PFSK-1 (cell line): ENCODE measurements around the gene NT5DC3.

Experiments
- FOXP2 ChIP-seq: optimal IDR thresholded peaks from 2 replicates; pipeline ENCODE3; 2011; ENCODE audit warnings: borderline replicate concordance, control low read depth, inconsistent platforms; ENCODE audit not compliant: insufficient read depth; ENCODE audit errors: extremely low read length, extremely low read depth
- POLR2AphosphoS5 ChIP-seq: IDR thresholded peaks from 2 replicates; pipeline ENCODE4 v1.6.1; 2012; ENCODE audit warnings: low read depth, mild to moderate bottlenecking, control low read depth, low read length, moderate library complexity
- REST ChIP-seq, 2 experiments: IDR thresholded peaks; 2 replicates each; pipeline versions ENCODE4 v1.6.1 to v1.8.0; 2011 to 2012; ENCODE audit warnings: low read depth in 2 of 2, low read length in 2 of 2, control low read depth in 1 of 2, inconsistent platforms in 1 of 2, mild to moderate bottlenecking in 1 of 2, moderate library complexity in 1 of 2; ENCODE audit not compliant: insufficient read depth in 1 of 2
- SIN3A ChIP-seq: IDR thresholded peaks from 2 replicates; pipeline ENCODE4 v1.6.1; 2012; ENCODE audit warnings: mild to moderate bottlenecking, low read length, moderate library complexity, borderline replicate concordance; ENCODE audit not compliant: insufficient read depth
- TAF1 ChIP-seq: IDR thresholded peaks from 2 replicates; pipeline ENCODE4 v1.6.1; 2012; ENCODE audit warnings: low read length, control low read depth, borderline replicate concordance; ENCODE audit not compliant: insufficient read depth

The NT5DC3 gene

GRCh38 chr12:103779410-103780092 lies 61.5 kb downstream of the NT5DC3 start:
- no peak for TF ChIP-seq REST (IDR thresholded peaks at IDR 0.05; ENCODE audit: insufficient read depth in 1 of 2, low read depth in 2 of 2, low read length in 2 of 2)
- no peak for TF ChIP-seq FOXP2
- TF ChIP-seq SIN3A, result no peak
- no peak for TF ChIP-seq POLR2AphosphoS5
- no peak for TF ChIP-seq TAF1

- TF ChIP-seq FOXP2 (no peak), TAF1 (no peak), SIN3A (no peak), REST (IDR thresholded peaks at IDR 0.05; ENCODE audit: insufficient read depth in 1 of 2, low read depth in 2 of 2, low read length in 2 of 2) (no peak), POLR2AphosphoS5 (no peak)
Observed at GRCh38 chr12:103778781-103779180, 62.3 kb downstream of the NT5DC3 start.

- TF ChIP-seq FOXP2, result no peak
- no peak for TF ChIP-seq POLR2AphosphoS5
- TF ChIP-seq TAF1, result no peak
- TF ChIP-seq REST (IDR thresholded peaks at IDR 0.05; ENCODE audit: insufficient read depth in 1 of 2, low read depth in 2 of 2, low read length in 2 of 2), result no peak
- no peak for TF ChIP-seq SIN3A
Observed at GRCh38 chr12:103774977-103775560, 66.0 kb downstream of the NT5DC3 start.

GRCh38 chr12:103773109-103773910 lies 67.7 kb downstream of the NT5DC3 start:
- no peak for TF ChIP-seq FOXP2

- TF ChIP-seq REST (IDR thresholded peaks at IDR 0.05; ENCODE audit: insufficient read depth in 1 of 2, low read depth in 2 of 2, low read length in 2 of 2), result no peak
- TF ChIP-seq FOXP2, result no peak
- TF ChIP-seq TAF1, result no peak
- no peak for TF ChIP-seq POLR2AphosphoS5
- no peak for TF ChIP-seq SIN3A
Observed at GRCh38 chr12:103772367-103773108, 68.5 kb downstream of the NT5DC3 start.
